A549 (cell line): ENCODE measurements around the gene TIE1.

ENCODE experiments used
- CEBPB ChIP-seq, 2 experiments: fragments of >200 bp in 1 of 2; sonication (Bioruptor Twin) in 1 of 2; formaldehyde crosslinking in 1 of 2; IDR thresholded peaks; 2 replicates each; pipeline ENCODE4 v1.6.1; 2012 to 2016
- CTCF ChIP-seq: fragments of >200 bp; sonication (Bioruptor Twin); formaldehyde crosslinking; IDR thresholded peaks from 3 replicates; pipeline ENCODE4 v1.5.1; 2016
- EHMT2 ChIP-seq: fragments of 200-600 bp; sonication (generic); IDR thresholded peaks from 2 replicates; pipeline ENCODE4 v1.6.1; 2016; ENCODE audit warnings: antibody characterized with exemption, low read depth, mild to moderate bottlenecking, moderate library complexity
- EP300 ChIP-seq, 2 experiments: fragments of >200 bp; sonication (Bioruptor Twin); formaldehyde crosslinking; IDR thresholded peaks; 2 replicates in 1 of 2; 3 replicates in 1 of 2; pipeline ENCODE4 v1.6.1; 2016 to 2017
- JUN ChIP-seq, 2 experiments: fragments of >200 bp; sonication (Bioruptor Twin); formaldehyde crosslinking; IDR thresholded peaks; 2 replicates in 1 of 2; 3 replicates in 1 of 2; pipeline ENCODE4 v1.6.1; 2016 to 2017
- KDM5A ChIP-seq: fragments of 200-600 bp; sonication (generic); IDR thresholded peaks from 2 replicates; pipeline ENCODE4 v1.6.1; 2016; ENCODE audit warnings: antibody characterized with exemption, mild to moderate bottlenecking
- MAX ChIP-seq: IDR thresholded peaks from 2 replicates; pipeline ENCODE4 v1.6.1; 2012
- MYC ChIP-seq: IDR thresholded peaks from 2 replicates; pipeline ENCODE4 v1.6.1; 2012; ENCODE audit warnings: mild to moderate bottlenecking, inconsistent platforms, low read length, improper control_type of control experiment, borderline replicate concordance
- POLR2A ChIP-seq: IDR thresholded peaks from 2 replicates; pipeline ENCODE4 v1.6.1; 2012; ENCODE audit warnings: mild to moderate bottlenecking, low read length
- RARB ChIP-seq: fragments of 250-450 bp; sonication (Bioruptor Pico); IDR thresholded peaks from 2 replicates; pipeline ENCODE4 v1.8.0; 2021; ENCODE audit warnings: mild to moderate bottlenecking, moderate library complexity
- RCOR1 ChIP-seq: fragments of 150-350 bp; IDR thresholded peaks from 2 replicates; pipeline ENCODE4 v1.6.1; 2014; ENCODE audit warnings: antibody characterized with exemption, low read length, low read depth
- USF2 ChIP-seq: fragments of 450-650 bp; IDR thresholded peaks from 2 replicates; pipeline ENCODE4 v1.6.1; 2014; ENCODE audit warnings: antibody characterized with exemption

GRCh38 chr1:43367904-43368645 is 67.3 kb downstream of the TIE1 start, which contains the start of gene ELOVL1:
- TF ChIP-seq POLR2A (peak; percentile 82), JUN (IDR thresholded peaks at IDR 0.05) (peak; percentile 80 to 82), CEBPB (IDR thresholded peaks at IDR 0.05) (no peak), CTCF (no peak), MAX (peak; percentile 88), EP300 (IDR thresholded peaks at IDR 0.05) (no peak), RCOR1 (no peak), MYC (no peak; the same call in 1 of the 2 replicates), RARB (CRISPR knock-in tag) (no peak), KDM5A (no peak), USF2 (no peak), EHMT2 (no peak)
